ENCODE results near the gene RP2.

The RP2 gene

GRCh38 chrX:46918434-46918833, 81.6 kb downstream of the RP2 start:
- no peak for DNase-seq (ENCODE audit: low read depth, low spot score)

DNA sequence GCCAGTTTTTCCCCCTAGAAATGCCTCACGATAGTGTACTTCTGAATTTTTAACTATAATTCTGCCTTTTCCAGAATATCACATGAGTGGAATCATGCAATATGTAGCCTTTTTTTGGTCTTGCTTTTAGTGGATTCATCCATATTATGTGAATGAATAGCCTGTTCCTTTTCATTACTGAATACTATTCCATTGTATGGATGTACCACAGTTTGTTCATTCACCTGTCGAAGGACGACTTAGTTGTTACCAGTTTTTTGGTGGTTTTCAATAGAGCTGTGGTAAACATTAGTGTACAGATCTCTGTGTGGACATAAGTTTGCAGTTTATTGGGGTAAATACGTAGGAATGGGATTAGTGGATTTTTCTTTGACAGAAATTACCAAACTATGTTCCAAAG, 83.4 kb downstream of the RP2 start:
- DNase-seq (ENCODE audit: low read depth, low spot score): no peak

GRCh38 chrX:46922611-46923010, 85.8 kb downstream of the RP2 start:
- DNase-seq (ENCODE audit: low read depth, low spot score): no peak

DNA sequence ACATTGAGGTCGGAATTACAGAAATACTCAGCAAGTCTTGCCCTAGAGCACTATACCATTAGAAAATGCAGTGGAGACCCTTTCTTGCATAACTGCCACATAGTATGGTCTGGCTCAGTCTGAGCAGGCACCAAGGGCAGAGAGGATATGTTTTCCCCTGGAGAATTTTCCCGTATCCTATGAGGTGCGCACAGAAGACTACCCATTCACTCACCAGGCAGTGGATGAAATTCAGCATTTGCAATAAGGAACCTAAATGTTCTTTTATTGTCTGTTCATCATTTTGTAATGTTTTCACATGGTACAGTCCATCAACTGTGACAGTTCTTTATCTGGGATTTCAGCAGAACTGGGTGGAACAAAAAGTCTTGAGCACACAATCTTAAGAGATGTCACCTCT, 90.9 kb downstream of the RP2 start:
- no peak for DNase-seq (ENCODE audit: low read depth, low spot score)

DNA sequence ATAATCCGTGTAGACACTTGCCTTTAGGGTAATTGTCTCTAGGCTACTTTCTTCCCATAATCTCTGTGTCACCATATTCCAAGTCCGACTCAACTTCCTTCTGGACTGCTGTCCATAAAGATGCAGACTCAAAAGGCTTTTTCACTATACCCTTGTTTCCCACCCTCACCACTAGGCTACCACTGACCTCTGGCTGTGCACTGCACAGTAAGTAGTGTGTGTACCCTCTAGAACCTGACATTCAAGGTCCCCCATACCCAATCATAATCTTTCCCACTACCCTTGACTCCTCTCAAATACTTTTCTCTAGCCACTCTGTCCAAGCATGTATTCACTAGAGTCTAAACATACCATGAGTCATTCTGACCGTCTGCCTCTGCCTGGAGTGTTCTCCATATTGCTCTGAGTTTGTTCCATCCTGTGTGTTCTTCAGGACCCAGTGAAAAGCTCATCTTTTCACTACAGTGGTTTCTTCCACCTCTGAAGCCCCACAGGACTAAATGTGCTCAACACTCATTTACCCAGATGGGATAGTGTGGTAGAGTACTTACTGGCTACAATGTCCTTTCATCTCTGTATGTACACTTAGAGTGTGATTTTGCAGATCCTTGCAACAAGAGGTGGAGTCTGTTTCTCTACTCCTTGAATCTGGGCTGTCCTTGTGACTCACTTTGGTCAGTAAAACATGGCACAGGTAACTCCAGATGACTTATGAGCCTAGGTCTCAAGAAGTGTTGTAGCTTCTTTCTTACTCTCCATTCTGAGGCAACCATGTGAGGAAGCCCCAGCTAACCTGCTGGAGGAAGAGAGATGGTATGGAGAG, 92.8 kb downstream of the RP2 start:
- no peak for DNase-seq (ENCODE audit: low read depth, low spot score)
